IPS DF 6.9 (cell line): Measurements from ENCODE around the gene MEI1.
A peak's percentile ranks its signal among the peaks of the same experiment; 100 is the strongest.
"Not testable (repeated sequence)": the region's sequence is repeated elsewhere in the genome, so short reads cannot be mapped to it uniquely, and the experiment has no call there.

Experiments
- DNase-seq: peaks from one replicate; pipeline ENCODE4 v3.0.0-alpha.2; 2013; ENCODE audit warnings: low read depth, low spot score
- H3K27ac ChIP-seq: one replicate; pipeline ENCODE4 v1.5.1; 2013; ENCODE audit warnings: low read length, control low read depth
- H3K27me3 ChIP-seq: 2 replicates; pipeline ENCODE4 v1.6.1; 2013; ENCODE audit warnings: mild to moderate bottlenecking, low read length; ENCODE audit not compliant: control insufficient read depth, insufficient read depth
- H3K36me3 ChIP-seq: 2 replicates; pipeline ENCODE4 v1.6.1; 2013; ENCODE audit warnings: low read length; ENCODE audit not compliant: control insufficient read depth, insufficient read depth
- H3K4me1 ChIP-seq: 2 replicates; pipeline ENCODE4 v1.6.1; 2013; ENCODE audit warnings: low read length; ENCODE audit not compliant: control insufficient read depth, insufficient read depth
- H3K4me3 ChIP-seq: 2 replicates; pipeline ENCODE4 v1.5.1; 2013; ENCODE audit warnings: mild to moderate bottlenecking, low read length
- H3K9me3 ChIP-seq: 2 replicates; pipeline ENCODE4 v1.6.1; 2013; ENCODE audit warnings: low read length, inconsistent platforms; ENCODE audit not compliant: control insufficient read depth, insufficient read depth
- WGBS: extraction: QIAGEN DNeasy Blood & Tissue Kit; methylation state at CpG from one replicate; pipeline ENCODE4 v1.1.7; 2013; ENCODE audit warnings: mixed read lengths, missing lambda C conversion rate; ENCODE audit not compliant: insufficient read length, insufficient coverage; 5-methylcytosine and 5-hydroxymethylcytosine counted together

MEI1 gene

GRCh38 chr22:41663594-41663993 lies 35.7 kb upstream of the MEI1 start:
- H3K36me3 ChIP-seq: peaks cover 23% of the 10 kb centered on the region
- not testable (repeated sequence) for H3K4me1 ChIP-seq, H3K4me3 ChIP-seq, H3K27ac ChIP-seq, DNase-seq, H3K9me3 ChIP-seq, H3K27me3 ChIP-seq
- no CpG with 5 or more reads among the region's 9 CpGs for WGBS

- peaks cover 20% of the 10 kb centered on the region for H3K36me3 ChIP-seq
- no peak overlapping the region for H3K27ac ChIP-seq
- no peaks in the 10 kb centered on the region for H3K4me1 ChIP-seq
- DNase-seq: no peak
- H3K27me3 ChIP-seq: no peaks in the 10 kb centered on the region
- no peak overlapping the region for H3K4me3 ChIP-seq
- no peaks in the 10 kb centered on the region for H3K9me3 ChIP-seq
These were observed 34.8 kb upstream of the MEI1 start for GRCh38 chr22:41664490-41664889.

- H3K36me3 ChIP-seq: peaks cover 16% of the 10 kb centered on the region
- no peaks in the 10 kb centered on the region for H3K27me3 ChIP-seq
- WGBS: no CpG with 5 or more reads among the region's 3 CpGs
- no peak overlapping the region for H3K4me3 ChIP-seq
- H3K4me1 ChIP-seq: no peaks in the 10 kb centered on the region
- H3K27ac ChIP-seq: no peak overlapping the region
- no peaks in the 10 kb centered on the region for H3K9me3 ChIP-seq
- DNase-seq: no peak
These were observed 34.4 kb upstream of the MEI1 start for GRCh38 chr22:41664951-41665350.

- peaks cover 5% of the 10 kb centered on the region; the same call in 1 of the 2 replicates for H3K36me3 ChIP-seq
- H3K4me3 ChIP-seq: no peak overlapping the region
- no peaks in the 10 kb centered on the region for H3K27me3 ChIP-seq
- no peaks in the 10 kb centered on the region for H3K4me1 ChIP-seq
- WGBS: no CpG with 5 or more reads among the region's 21 CpGs
- H3K27ac ChIP-seq: no peak overlapping the region
- H3K9me3 ChIP-seq: no peaks in the 10 kb centered on the region
- DNase-seq: no peak
These were observed 30.1 kb upstream of the MEI1 start for GRCh38 chr22:41668971-41669911.

- not testable (repeated sequence) for H3K4me1 ChIP-seq, H3K27me3 ChIP-seq, H3K4me3 ChIP-seq, H3K36me3 ChIP-seq, H3K9me3 ChIP-seq, DNase-seq, H3K27ac ChIP-seq
- WGBS: no CpG with 5 or more reads among the region's 10 CpGs
These were observed 27.2 kb upstream of the MEI1 start for GRCh38 chr22:41672096-41672495.

GRCh38 chr22:41672780-41673509 lies 26.4 kb upstream of the MEI1 start:
- no peak overlapping the region for H3K27ac ChIP-seq
- no peaks in the 10 kb centered on the region for H3K9me3 ChIP-seq
- WGBS: no CpG with 5 or more reads among the region's 6 CpGs
- no peaks in the 10 kb centered on the region for H3K4me1 ChIP-seq
- DNase-seq: no peak
- H3K4me3 ChIP-seq: no peak overlapping the region
- peaks cover 8% of the 10 kb centered on the region; the same call in 1 of the 2 replicates for H3K36me3 ChIP-seq
- H3K27me3 ChIP-seq: no peaks in the 10 kb centered on the region

- DNase-seq: no peak
- H3K36me3 ChIP-seq: peaks cover 13% of the 10 kb centered on the region; the same call in 1 of the 2 replicates
- WGBS: no CpG with 5 or more reads among the region's 12 CpGs
- no peaks in the 10 kb centered on the region for H3K9me3 ChIP-seq
- H3K27ac ChIP-seq: no peak overlapping the region
- no peaks in the 10 kb centered on the region for H3K4me1 ChIP-seq
- no peak overlapping the region for H3K4me3 ChIP-seq
- H3K27me3 ChIP-seq: no peaks in the 10 kb centered on the region
These were observed 24.4 kb upstream of the MEI1 start for GRCh38 chr22:41674846-41675340.

- H3K36me3 ChIP-seq: peaks cover 16% of the 10 kb centered on the region; the same call in 1 of the 2 replicates
- H3K4me3 ChIP-seq: no peak overlapping the region
- DNase-seq: no peak
- H3K27me3 ChIP-seq: no peaks in the 10 kb centered on the region
- H3K27ac ChIP-seq: no peak overlapping the region
- no peaks in the 10 kb centered on the region for H3K4me1 ChIP-seq
- H3K9me3 ChIP-seq: no peaks in the 10 kb centered on the region
- WGBS: no CpG with 5 or more reads among the region's 4 CpGs
These were observed 23.2 kb upstream of the MEI1 start for GRCh38 chr22:41676134-41676533.

GRCh38 chr22:41681616-41682015 lies 17.7 kb upstream of the MEI1 start:
- Histone ChIP-seq H3K36me3 (peaks cover 9% of the 10 kb centered on the region; the same call in 1 of the 2 replicates), H3K9me3 (no peaks in the 10 kb centered on the region), H3K27ac (no peak overlapping the region), H3K27me3 (no peaks in the 10 kb centered on the region), H3K4me1 (no peaks in the 10 kb centered on the region), H3K4me3 (peak overlapping the region; percentile 56; the same call in 1 of the 2 replicates)
- no peak for DNase-seq
- no CpG with 5 or more reads among the region's 14 CpGs for WGBS

- Histone ChIP-seq H3K27ac (no peak overlapping the region), H3K36me3 (peaks cover 9% of the 10 kb centered on the region; the same call in 1 of the 2 replicates), H3K4me1 (no peaks in the 10 kb centered on the region), H3K27me3 (no peaks in the 10 kb centered on the region), H3K9me3 (no peaks in the 10 kb centered on the region), H3K4me3 (peak overlapping the region; percentile 56; the same call in 1 of the 2 replicates)
- no peak for DNase-seq
- WGBS: no CpG with 5 or more reads among the region's 50 CpGs
These were observed 17.1 kb upstream of the MEI1 start for GRCh38 chr22:41682033-41682807.
